Measurements from ENCODE around the gene BCAP29.

The BCAP29 gene

GRCh38 chr7:107582875-107583274 lies 2.8 kb downstream of the BCAP29 start:
- DNase-seq (ENCODE audit: low read depth), result no peak

- DNase-seq (ENCODE audit: low read depth), result no peak
These were observed 4.7 kb downstream of the BCAP29 start for GRCh38 chr7:107584716-107585115.

- no peak for DNase-seq (ENCODE audit: low read depth)
These were observed 8.6 kb downstream of the BCAP29 start for GRCh38 chr7:107588529-107589130.

GRCh38 chr7:107591421-107591820 lies 11.4 kb downstream of the BCAP29 start:
- DNase-seq (ENCODE audit: low read depth), result no peak

- no peak for DNase-seq (ENCODE audit: low read depth)
These were observed 12.4 kb downstream of the BCAP29 start for GRCh38 chr7:107592361-107593024.

GRCh38 chr7:107593025-107593410 lies 13.0 kb downstream of the BCAP29 start:
- no peak for DNase-seq (ENCODE audit: low read depth)

GRCh38 chr7:107594961-107595737 lies 15.1 kb downstream of the BCAP29 start:
- DNase-seq (ENCODE audit: low read depth), result no peak

- DNase-seq (ENCODE audit: low read depth), result no peak
These were observed 17.0 kb downstream of the BCAP29 start for GRCh38 chr7:107596881-107597581.

GRCh38 chr7:107597582-107597916 lies 17.5 kb downstream of the BCAP29 start:
- no peak for DNase-seq (ENCODE audit: low read depth)

GRCh38 chr7:107597953-107598352 lies 17.9 kb downstream of the BCAP29 start:
- DNase-seq (ENCODE audit: low read depth), result no peak

GRCh38 chr7:107599262-107599661 lies 19.2 kb downstream of the BCAP29 start:
- no peak for DNase-seq (ENCODE audit: low read depth)

- DNase-seq (ENCODE audit: low read depth), result no peak
These were observed 20.8 kb downstream of the BCAP29 start for GRCh38 chr7:107600816-107601215.

GRCh38 chr7:107605218-107605815 lies 25.3 kb downstream of the BCAP29 start:
- DNase-seq (ENCODE audit: low read depth), result no peak

- DNase-seq (ENCODE audit: low read depth), result no peak
These were observed 26.3 kb downstream of the BCAP29 start for GRCh38 chr7:107606303-107606702.

GRCh38 chr7:107609811-107610261 lies 29.8 kb downstream of the BCAP29 start:
- DNase-seq (ENCODE audit: low read depth), result no peak

GRCh38 chr7:107610323-107610722 lies 30.3 kb downstream of the BCAP29 start:
- no peak for DNase-seq (ENCODE audit: low read depth)

GRCh38 chr7:107613439-107613838 lies 33.4 kb downstream of the BCAP29 start:
- no peak for DNase-seq (ENCODE audit: low read depth)

GRCh38 chr7:107613948-107614347 lies 33.9 kb downstream of the BCAP29 start:
- DNase-seq (ENCODE audit: low read depth), result no peak

- DNase-seq (ENCODE audit: low read depth), result no peak
These were observed 34.4 kb downstream of the BCAP29 start for GRCh38 chr7:107614425-107614824.

- no peak for DNase-seq (ENCODE audit: low read depth)
These were observed 36.0 kb downstream of the BCAP29 start for GRCh38 chr7:107615910-107616680.

- no peak for DNase-seq (ENCODE audit: low read depth)
These were observed 42.4 kb downstream of the BCAP29 start for GRCh38 chr7:107622429-107622828.
